ENCODE measurements around the gene GALC.

The GALC gene

GRCh38 chr14:87955501-87955900 is 37.5 kb downstream of the GALC start:
- H3K4me3 ChIP-seq (ENCODE audit: low read depth, low read length), result no peak overlapping the region
- no peak overlapping the region for H3K9ac ChIP-seq (ENCODE audit: low read depth, low read length)
- no peaks in the 10 kb centered on the region for H3K4me1 ChIP-seq (ENCODE audit: control insufficient read depth, insufficient read depth, low read length)
- H3K36me3 ChIP-seq (ENCODE audit: control insufficient read depth, insufficient read depth, low read length), result no peaks in the 10 kb centered on the region
- H3K27ac ChIP-seq (ENCODE audit: low read depth, low read length), result no peak overlapping the region
- no peaks in the 10 kb centered on the region for H3K9me3 ChIP-seq (ENCODE audit: control insufficient read depth, insufficient read depth, low read length)
- no peaks in the 10 kb centered on the region for H3K27me3 ChIP-seq (ENCODE audit: control insufficient read depth, insufficient read depth, low read length)

DNA sequence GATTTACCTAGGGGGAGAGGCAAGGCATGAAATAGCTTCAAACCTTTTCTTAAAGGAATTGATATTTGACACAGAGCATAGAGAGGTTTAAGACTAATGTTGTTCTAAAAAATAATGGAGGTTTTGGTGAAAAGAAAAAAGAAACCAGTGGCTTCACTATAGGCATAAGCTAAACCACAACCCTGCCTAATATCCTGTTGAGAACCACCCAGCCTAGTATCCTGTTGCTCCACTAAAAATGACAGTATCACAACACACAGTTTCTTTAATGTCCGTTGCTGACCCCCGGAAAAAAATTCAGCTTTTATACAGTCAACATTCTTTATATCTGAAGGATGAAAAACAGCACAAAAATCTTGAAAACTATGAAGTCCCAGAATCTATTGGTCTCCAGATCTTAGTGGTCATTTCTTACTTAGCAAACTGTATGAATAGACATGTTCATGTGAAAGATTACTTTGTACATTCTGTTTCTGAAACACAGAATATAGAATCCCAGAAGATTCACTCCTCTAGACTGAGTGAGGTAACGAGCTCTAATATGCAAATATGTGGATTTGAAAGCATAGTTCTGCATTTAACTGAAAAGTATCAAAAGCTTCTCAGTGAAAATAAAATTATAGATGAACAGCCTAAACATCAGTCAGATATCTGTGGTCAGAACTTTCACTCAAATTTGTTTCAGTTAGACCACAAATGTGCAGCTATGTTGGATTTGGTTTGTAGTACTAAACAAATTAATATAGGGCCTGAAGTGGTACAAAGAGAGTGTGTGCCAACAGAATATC is 40.5 kb downstream of the GALC start:
- H3K27ac ChIP-seq (ENCODE audit: low read depth, low read length), result no peak overlapping the region
- peaks cover 4% of the 10 kb centered on the region for H3K4me1 ChIP-seq (ENCODE audit: control insufficient read depth, insufficient read depth, low read length)
- no peaks in the 10 kb centered on the region for H3K36me3 ChIP-seq (ENCODE audit: control insufficient read depth, insufficient read depth, low read length)
- no peaks in the 10 kb centered on the region for H3K9me3 ChIP-seq (ENCODE audit: control insufficient read depth, insufficient read depth, low read length)
- no peak overlapping the region for H3K9ac ChIP-seq (ENCODE audit: low read depth, low read length)
- no peaks in the 10 kb centered on the region for H3K27me3 ChIP-seq (ENCODE audit: control insufficient read depth, insufficient read depth, low read length)
- no peak overlapping the region for H3K4me3 ChIP-seq (ENCODE audit: low read depth, low read length)

DNA sequence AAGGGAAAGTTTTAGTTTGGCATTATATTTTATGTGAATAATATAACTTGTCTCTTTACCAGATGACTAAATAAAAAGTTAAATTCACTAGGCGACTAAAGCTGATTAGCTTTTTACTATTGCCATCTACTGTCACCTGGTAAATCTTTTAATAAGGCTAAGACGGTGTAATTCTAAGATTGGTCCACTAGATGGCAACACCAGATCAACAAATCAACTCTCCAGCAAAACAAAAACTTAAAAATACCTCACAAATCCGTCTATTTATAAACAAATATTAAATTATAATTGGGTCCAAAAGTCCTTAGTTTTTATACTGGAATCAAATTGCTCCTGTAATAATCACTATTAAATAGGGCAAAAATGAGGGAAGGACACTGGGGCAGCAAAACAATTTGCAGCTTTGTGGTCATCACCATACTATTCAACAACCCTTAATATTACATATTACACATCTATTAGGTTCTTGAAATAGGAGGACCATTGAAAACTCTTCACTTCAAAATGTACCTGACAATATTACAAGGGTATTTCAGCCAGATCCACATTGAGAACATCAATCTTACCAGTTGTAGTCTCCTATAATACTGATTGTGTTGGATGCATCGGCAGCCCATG is 47.9 kb downstream of the GALC start:
- no peaks in the 10 kb centered on the region for H3K9me3 ChIP-seq (ENCODE audit: control insufficient read depth, insufficient read depth, low read length)
- peaks cover under 1% of the 10 kb centered on the region; the same call in 1 of the 2 replicates for H3K4me1 ChIP-seq (ENCODE audit: control insufficient read depth, insufficient read depth, low read length)
- no peak overlapping the region for H3K9ac ChIP-seq (ENCODE audit: low read depth, low read length)
- no peak overlapping the region for H3K27ac ChIP-seq (ENCODE audit: low read depth, low read length)
- no peak overlapping the region for H3K4me3 ChIP-seq (ENCODE audit: low read depth, low read length)
- no peaks in the 10 kb centered on the region for H3K36me3 ChIP-seq (ENCODE audit: control insufficient read depth, insufficient read depth, low read length)
- H3K27me3 ChIP-seq (ENCODE audit: control insufficient read depth, insufficient read depth, low read length), result no peaks in the 10 kb centered on the region

DNA sequence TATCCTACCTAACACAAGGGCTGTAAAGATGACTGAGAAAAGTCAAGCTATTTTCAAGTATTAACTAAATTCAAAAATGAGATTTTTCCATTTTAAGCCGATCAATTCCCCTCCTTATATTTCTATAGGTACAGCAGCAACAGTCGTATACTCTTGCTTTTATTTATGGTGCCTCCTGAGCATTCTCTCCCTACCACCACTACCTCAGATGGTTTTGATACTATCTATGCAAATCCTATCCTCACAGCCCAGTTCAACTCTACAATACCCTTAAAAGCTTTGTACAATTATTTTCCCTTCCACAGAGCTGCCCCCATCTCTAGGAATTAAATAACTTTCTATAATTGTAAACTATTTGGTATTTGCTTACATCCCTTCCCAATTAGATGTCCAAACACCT is 52.1 kb downstream of the GALC start:
- H3K36me3 ChIP-seq (ENCODE audit: control insufficient read depth, insufficient read depth, low read length), result no peaks in the 10 kb centered on the region
- no peaks in the 10 kb centered on the region for H3K27me3 ChIP-seq (ENCODE audit: control insufficient read depth, insufficient read depth, low read length)
- H3K9me3 ChIP-seq (ENCODE audit: control insufficient read depth, insufficient read depth, low read length), result no peaks in the 10 kb centered on the region
- no peaks in the 10 kb centered on the region for H3K4me1 ChIP-seq (ENCODE audit: control insufficient read depth, insufficient read depth, low read length)
- H3K27ac ChIP-seq (ENCODE audit: low read depth, low read length), result no peak overlapping the region
- no peak overlapping the region for H3K9ac ChIP-seq (ENCODE audit: low read depth, low read length)
- H3K4me3 ChIP-seq (ENCODE audit: low read depth, low read length), result no peak overlapping the region

DNA sequence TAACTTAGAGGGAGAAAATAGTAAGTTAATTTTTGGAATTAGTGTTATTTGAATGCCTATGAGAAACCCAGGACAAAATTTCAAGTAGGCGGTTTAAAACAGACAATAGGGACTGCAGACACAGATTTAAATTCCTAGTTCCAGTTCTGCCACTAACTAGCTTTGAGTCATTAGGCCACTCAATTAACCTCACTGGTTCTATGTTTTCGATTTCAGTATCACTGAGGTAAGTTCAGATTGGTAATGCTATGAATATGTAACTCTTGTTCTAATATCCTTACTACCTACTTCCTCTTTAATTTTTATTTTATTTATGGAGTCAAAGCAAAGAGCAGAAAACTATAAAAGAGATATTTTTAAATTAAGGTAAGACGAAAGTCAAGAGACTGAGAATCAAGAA is 52.6 kb downstream of the GALC start:
- Histone ChIP-seq H3K9me3 (ENCODE audit: control insufficient read depth, insufficient read depth, low read length) (no peaks in the 10 kb centered on the region), H3K4me3 (ENCODE audit: low read depth, low read length) (no peak overlapping the region), H3K27me3 (ENCODE audit: control insufficient read depth, insufficient read depth, low read length) (no peaks in the 10 kb centered on the region), H3K27ac (ENCODE audit: low read depth, low read length) (no peak overlapping the region), H3K9ac (ENCODE audit: low read depth, low read length) (no peak overlapping the region), H3K36me3 (ENCODE audit: control insufficient read depth, insufficient read depth, low read length) (no peaks in the 10 kb centered on the region), H3K4me1 (ENCODE audit: control insufficient read depth, insufficient read depth, low read length) (no peaks in the 10 kb centered on the region)

GRCh38 chr14:87935886-87936285 is 57.1 kb downstream of the GALC start:
- no peaks in the 10 kb centered on the region for H3K9me3 ChIP-seq (ENCODE audit: control insufficient read depth, insufficient read depth, low read length)
- no peaks in the 10 kb centered on the region for H3K27me3 ChIP-seq (ENCODE audit: control insufficient read depth, insufficient read depth, low read length)
- no peak overlapping the region for H3K4me3 ChIP-seq (ENCODE audit: low read depth, low read length)
- no peaks in the 10 kb centered on the region for H3K36me3 ChIP-seq (ENCODE audit: control insufficient read depth, insufficient read depth, low read length)
- no peak overlapping the region for H3K27ac ChIP-seq (ENCODE audit: low read depth, low read length)
- H3K4me1 ChIP-seq (ENCODE audit: control insufficient read depth, insufficient read depth, low read length), result no peaks in the 10 kb centered on the region
- no peak overlapping the region for H3K9ac ChIP-seq (ENCODE audit: low read depth, low read length)

DNA sequence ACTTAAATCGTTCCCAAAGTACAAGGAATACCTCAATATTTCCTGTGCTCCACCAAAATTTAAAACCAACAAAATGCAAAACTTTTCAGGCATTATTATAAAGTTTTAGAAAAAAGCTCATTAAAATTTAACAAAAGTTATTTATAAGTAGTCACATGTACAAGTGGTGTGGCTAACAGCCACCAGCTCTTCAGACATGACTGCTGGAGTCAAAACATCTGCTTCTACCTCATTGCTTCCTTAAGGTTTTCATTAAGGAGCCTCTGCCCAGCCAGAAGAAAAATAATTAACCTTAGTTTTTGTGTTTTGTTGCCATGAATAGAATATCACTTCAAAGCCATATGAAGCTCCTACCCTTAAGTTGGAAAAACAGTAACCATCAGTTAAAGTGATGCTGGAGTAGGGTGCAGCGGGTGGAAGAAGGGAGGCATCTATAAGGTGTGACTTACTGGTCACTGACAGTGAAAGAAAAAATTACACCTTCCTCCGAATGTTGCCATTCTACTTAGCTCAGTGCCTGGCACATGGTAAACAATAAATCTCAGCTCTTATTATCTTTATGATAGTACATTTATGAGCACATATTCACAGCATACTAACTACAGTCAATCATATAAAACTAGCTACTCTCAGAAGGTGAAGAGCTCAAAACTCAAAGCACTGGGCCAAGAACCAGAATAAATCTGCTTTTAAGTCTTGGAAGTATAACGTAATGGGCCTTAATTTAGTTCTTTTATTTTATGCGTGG is 57.7 kb downstream of the GALC start:
- H3K4me3 ChIP-seq (ENCODE audit: low read depth, low read length), result no peak overlapping the region
- H3K27ac ChIP-seq (ENCODE audit: low read depth, low read length), result no peak overlapping the region
- no peaks in the 10 kb centered on the region for H3K4me1 ChIP-seq (ENCODE audit: control insufficient read depth, insufficient read depth, low read length)
- no peaks in the 10 kb centered on the region for H3K9me3 ChIP-seq (ENCODE audit: control insufficient read depth, insufficient read depth, low read length)
- no peaks in the 10 kb centered on the region for H3K36me3 ChIP-seq (ENCODE audit: control insufficient read depth, insufficient read depth, low read length)
- H3K9ac ChIP-seq (ENCODE audit: low read depth, low read length), result no peak overlapping the region
- no peaks in the 10 kb centered on the region for H3K27me3 ChIP-seq (ENCODE audit: control insufficient read depth, insufficient read depth, low read length)

DNA sequence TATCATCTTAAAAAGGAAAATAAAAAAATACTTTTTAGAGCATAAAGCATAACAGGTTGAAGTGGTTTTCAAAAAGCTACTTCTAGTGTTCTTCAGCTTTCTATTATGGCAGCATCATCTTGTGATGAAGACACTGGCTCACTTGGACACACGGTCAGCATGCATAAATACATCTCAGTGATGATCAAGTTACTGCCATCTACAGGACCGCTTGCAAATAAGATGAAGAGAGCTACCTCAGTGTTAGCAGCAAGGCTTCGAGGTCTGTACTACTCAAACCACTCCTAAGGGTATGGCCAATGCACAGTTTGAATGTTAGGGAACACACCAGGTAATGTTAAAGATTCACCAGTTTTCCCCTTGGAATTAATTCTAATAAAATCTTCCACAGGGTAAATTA is 58.8 kb downstream of the GALC start:
- Histone ChIP-seq H3K9me3 (ENCODE audit: control insufficient read depth, insufficient read depth, low read length) (no peaks in the 10 kb centered on the region), H3K27me3 (ENCODE audit: control insufficient read depth, insufficient read depth, low read length) (no peaks in the 10 kb centered on the region), H3K27ac (ENCODE audit: low read depth, low read length) (no peak overlapping the region), H3K36me3 (ENCODE audit: control insufficient read depth, insufficient read depth, low read length) (no peaks in the 10 kb centered on the region), H3K4me3 (ENCODE audit: low read depth, low read length) (no peak overlapping the region), H3K4me1 (ENCODE audit: control insufficient read depth, insufficient read depth, low read length) (no peaks in the 10 kb centered on the region), H3K9ac (ENCODE audit: low read depth, low read length) (no peak overlapping the region)

DNA sequence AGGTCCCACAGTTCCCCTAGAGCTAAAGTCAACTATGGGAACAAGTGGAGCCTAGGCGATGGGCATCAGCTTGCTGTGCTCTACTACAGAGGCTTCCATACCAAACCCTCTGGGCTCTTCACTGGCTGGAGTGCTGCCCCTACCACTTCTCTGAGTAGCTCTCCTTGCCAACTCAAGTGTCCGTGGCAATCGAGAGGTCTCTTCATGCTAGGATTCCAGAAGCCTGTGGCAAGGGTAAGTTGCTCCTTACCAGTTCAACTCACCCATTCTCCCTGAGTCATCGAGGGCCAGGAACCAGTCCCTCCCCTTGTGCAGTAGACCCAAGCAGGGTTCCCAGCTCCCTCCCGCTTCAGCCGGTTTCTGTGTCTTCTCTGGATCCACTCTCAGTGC is 76.1 kb downstream of the GALC start:
- H3K9me3 ChIP-seq (ENCODE audit: control insufficient read depth, insufficient read depth, low read length), result no peaks in the 10 kb centered on the region
- H3K4me1 ChIP-seq (ENCODE audit: control insufficient read depth, insufficient read depth, low read length), result no peaks in the 10 kb centered on the region
- no peak overlapping the region for H3K27ac ChIP-seq (ENCODE audit: low read depth, low read length)
- no peaks in the 10 kb centered on the region for H3K36me3 ChIP-seq (ENCODE audit: control insufficient read depth, insufficient read depth, low read length)
- no peak overlapping the region for H3K9ac ChIP-seq (ENCODE audit: low read depth, low read length)
- H3K4me3 ChIP-seq (ENCODE audit: low read depth, low read length), result no peak overlapping the region
- H3K27me3 ChIP-seq (ENCODE audit: control insufficient read depth, insufficient read depth, low read length), result no peaks in the 10 kb centered on the region

- Histone ChIP-seq H3K9ac (ENCODE audit: low read depth, low read length) (no peak overlapping the region), H3K27me3 (ENCODE audit: control insufficient read depth, insufficient read depth, low read length) (no peaks in the 10 kb centered on the region), H3K4me1 (ENCODE audit: control insufficient read depth, insufficient read depth, low read length) (no peaks in the 10 kb centered on the region), H3K36me3 (ENCODE audit: control insufficient read depth, insufficient read depth, low read length) (no peaks in the 10 kb centered on the region), H3K27ac (ENCODE audit: low read depth, low read length) (no peak overlapping the region), H3K9me3 (ENCODE audit: control insufficient read depth, insufficient read depth, low read length) (no peaks in the 10 kb centered on the region), H3K4me3 (ENCODE audit: low read depth, low read length) (no peak overlapping the region)
Measured at GRCh38 chr14:87916103-87916885, 76.7 kb downstream of the GALC start.

Data from HUES48 (cell line).